Fibroblast of gingiva (primary cell): ENCODE data around the gene ERBB2.

Experiments used
- DNase-seq: peaks from one replicate; pipeline ENCODE4 v3.0.0-alpha.2; 2011; ENCODE audit warnings: low read depth

ERBB2 gene

GRCh38 chr17:39699818-39700147 lies at the start of gene ERBB2:
Gene ERBB2 (plus strand): TSS chr17:39700064. CDS start chr17:39700239, 175 bp downstream.
- peak; percentile 79 for DNase-seq

GRCh38 chr17:39650121-39650579 lies 49.7 kb upstream of the ERBB2 start:
- no peak for DNase-seq

DNA sequence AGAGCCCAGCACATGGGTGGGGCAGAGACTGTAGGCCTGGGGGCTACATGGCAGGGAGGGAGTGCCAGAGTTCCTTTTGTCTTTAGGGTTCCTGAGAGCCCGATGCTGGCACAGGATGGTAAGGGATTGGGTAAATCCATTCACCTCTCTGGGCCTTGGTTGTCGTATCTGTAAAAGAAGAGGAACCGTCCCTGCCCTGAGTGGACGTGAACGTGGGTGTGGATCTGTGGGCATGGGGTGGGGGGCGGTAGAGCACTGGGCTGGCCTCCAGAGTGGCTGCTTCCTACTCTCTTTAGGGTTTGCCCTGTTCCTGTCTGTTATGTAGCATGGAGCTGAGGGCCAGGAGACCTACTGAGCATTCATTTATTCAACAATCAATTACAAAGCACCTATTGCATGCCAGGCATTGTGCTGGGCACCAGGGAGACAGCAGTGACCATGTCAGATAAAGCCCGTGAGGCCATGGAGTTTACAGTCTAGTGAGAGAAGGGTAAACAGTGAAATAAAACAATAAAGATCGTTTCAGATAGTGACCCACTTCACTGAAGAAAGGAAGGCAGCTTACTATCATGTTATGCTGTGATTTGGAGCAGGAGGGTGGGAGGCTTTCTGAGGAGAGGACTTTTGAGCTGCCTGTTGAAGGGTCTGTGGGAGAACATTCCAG lies 47.8 kb upstream of the ERBB2 start:
- no peak for DNase-seq

DNA sequence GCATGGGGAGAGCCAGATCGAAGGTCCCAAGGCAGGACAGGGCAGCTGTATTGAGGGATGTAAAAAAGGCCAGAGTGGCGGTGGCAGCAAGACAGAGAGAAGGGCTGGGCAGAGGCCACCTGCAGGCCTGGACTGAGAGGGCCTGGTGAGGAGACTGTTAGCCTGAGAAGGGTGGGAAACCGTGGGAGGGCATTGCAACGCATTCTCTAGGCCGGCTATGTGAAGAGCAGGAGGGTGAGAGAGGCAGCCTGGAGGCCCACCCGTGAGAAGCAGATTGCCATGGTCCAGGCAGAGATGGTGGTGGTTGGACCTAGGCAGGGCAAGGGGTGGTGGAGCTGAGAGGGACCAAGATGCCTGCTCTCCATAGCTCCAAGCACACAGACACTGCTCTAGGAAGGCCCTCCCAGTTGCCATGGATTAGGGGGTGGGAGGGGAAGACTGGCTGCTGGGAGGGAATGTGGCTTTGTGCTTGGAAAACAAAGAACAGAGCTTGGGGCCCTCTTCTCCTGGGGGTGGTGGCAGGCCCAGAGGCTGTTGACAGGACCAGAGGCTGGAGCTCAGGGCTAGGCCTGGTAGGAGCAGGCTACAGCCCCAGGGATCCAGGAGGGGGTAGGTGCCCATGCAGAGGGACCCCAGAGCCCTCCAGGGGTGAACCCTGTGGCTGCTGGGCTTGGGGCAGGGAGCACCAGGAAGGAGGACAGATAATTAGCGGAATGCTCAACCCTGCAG lies 47.1 kb upstream of the ERBB2 start:
- no peak for DNase-seq

- DNase-seq, result no peak
Observed at GRCh38 chr17:39653316-39653661, 46.6 kb upstream of the ERBB2 start.

DNA sequence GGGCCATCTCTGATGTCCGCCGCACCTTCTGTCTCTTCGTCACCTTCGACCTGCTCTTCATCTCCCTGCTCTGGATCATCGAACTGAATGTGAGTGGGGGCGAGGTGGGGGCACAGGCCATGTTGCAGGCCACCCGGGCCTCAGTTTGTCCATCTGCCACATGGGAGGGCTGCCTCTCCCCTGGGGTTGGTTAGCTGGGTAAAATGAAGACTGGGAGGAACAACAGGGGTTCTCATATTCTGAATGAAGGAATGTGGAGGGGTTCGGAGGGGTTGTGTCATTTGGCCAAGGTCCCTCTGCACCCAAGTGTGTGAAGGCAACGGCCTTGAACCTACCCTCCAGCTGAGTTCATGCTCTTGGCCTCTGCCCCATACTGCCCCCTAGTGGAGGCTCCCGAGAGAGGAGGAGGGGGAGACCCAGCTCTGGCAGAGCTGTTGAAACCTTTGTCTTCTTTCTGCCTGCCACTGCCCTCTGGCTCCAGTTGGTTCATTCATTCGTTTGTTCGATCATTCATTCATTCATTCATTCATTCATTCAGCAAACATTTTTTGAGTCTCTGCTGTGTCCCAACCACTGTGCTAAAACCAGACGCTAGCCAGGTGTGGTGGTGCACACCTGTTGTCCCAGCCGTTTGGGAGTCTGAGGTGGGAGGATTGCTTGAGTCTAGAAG lies 46.1 kb upstream of the ERBB2 start:
- DNase-seq, result no peak

GRCh38 chr17:39655105-39655504 lies 44.8 kb upstream of the ERBB2 start:
- no peak for DNase-seq

DNA sequence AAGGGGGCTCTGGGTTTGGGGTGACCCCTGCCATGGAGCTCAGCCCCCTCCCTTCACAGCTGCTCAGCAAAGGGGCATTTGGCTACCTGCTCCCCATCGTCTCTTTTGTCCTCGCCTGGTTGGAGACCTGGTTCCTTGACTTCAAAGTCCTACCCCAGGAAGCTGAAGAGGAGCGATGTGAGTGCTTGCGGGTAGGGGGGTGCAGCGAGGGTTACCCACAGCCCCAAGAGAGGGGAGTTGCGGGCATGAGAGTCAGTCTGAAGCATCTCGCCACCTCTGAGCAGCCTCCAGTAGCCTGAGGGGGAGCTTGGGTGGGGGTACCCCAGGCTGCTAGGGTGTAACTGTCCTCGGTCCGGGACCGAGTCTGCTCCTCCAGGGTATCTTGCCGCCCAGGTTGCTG lies 41.5 kb upstream of the ERBB2 start:
- no peak for DNase-seq

GRCh38 chr17:39658760-39659159 lies 41.1 kb upstream of the ERBB2 start:
- DNase-seq, result no peak

DNA sequence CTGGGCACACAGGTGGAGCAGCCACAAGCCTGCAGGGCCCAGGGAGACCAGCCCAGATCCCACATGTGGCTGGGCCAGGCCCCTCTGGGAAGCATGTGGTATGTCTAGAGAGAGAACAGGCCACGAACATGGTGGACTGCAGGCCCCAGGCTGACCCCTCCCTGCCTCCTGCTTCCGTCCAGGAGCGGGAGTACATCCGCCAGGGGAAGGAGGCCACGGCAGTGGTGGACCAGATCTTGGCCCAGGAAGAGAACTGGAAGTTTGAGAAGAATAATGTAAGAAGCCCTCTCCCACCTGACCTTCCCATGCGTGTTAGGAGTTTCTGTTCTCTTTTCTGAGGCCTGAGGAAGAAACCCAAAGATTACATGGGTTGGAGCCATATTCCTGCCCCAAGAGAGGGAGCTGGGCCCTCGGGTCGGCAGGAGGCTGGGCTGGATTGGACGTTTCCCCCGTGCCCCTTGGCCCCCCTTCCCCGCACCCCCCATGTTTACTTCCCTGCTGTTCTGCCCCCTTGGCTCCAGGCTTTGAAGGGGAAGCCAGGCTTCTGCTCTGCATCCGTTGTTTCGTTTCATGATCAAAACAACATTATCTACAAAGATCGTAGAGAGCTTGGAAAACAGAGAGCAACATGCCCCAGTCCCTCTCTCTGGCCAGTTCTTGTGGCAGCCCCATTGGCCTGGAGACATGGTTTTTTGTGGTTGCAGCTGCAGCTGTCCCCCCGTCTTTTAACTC lies 40.4 kb upstream of the ERBB2 start:
- DNase-seq, result no peak

- DNase-seq, result no peak
Observed at GRCh38 chr17:39660011-39660360, 39.9 kb upstream of the ERBB2 start.

DNA sequence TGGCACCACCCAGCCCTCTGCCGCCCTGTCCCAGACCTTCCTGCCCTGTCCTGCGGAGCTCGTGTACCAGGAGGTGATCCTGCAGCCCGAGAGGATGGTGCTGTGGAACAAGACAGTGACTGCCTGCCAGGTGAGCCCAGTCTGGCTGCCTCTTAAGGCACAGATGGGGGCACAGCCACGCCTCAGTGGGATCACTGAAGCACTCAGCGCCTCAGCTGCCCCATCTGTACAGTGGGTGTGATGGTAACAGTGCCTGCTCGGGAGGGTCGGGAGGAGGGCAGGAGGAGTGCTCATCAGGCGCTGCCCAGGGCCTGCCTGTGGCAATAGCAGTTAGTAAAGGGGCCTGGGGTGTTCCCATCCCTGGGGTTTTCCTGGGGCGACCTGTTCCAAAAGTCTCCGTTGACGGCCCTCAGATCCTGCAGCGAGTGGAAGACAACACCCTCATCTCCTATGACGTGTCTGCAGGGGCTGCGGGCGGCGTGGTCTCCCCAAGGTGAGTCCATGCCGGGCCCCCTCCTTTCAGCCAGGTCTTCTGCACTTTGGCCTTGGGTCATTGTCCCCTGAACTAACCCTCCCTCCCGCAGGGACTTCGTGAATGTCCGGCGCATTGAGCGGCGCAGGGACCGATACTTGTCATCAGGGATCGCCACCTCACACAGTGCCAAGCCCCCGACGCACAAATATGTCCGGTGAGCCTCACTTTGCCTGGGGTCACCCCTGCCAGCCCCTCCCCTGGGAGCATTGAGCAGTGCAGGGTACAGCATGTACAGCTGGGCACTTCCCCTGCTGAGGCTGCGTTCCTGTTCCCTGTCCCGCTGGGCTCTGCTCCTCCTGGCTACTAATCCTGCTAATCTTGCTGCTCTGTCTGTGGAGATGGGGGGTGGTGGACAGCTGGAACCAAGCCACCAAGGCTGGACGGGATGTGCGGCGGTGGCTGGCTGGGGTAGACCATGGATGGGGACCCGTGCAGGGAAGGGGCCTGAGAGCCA lies 39.2 kb upstream of the ERBB2 start:
- no peak for DNase-seq

DNA sequence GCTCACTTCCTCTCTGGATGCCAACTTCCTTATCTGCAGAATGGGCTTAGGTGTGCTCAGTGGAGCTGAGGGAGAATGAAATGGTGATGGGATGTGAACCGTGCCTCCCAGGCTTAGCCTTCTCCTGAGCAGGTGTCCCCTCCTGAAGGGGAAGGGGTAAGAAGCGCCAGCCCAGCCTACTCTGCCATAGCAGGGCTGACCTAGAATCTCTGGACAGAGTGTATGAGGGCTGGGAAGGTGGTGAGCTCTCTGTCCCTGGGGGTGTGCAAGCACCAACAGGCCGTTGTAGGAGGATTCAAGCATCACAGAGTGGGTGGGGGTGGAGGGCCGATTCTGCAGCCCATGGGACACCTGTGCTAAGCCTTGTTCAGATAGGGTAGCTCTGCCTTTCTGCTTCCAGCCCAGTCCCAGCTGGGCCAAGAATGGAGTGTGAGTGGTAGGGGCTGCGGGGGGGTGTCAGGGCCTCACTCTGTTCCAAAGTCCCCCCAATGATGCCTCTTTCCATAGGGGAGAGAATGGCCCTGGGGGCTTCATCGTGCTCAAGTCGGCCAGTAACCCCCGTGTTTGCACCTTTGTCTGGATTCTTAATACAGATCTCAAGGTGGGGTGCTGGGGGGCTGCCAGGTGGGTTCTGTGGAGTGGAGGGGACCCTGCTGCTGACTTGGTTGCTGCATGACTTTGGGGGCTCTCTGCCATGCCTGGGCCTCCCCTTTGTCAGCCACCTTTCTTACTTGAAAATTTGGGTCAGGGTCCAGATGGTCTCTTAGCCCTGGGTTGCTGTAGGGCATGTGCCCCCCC lies 37.9 kb upstream of the ERBB2 start:
- DNase-seq, result no peak

DNA sequence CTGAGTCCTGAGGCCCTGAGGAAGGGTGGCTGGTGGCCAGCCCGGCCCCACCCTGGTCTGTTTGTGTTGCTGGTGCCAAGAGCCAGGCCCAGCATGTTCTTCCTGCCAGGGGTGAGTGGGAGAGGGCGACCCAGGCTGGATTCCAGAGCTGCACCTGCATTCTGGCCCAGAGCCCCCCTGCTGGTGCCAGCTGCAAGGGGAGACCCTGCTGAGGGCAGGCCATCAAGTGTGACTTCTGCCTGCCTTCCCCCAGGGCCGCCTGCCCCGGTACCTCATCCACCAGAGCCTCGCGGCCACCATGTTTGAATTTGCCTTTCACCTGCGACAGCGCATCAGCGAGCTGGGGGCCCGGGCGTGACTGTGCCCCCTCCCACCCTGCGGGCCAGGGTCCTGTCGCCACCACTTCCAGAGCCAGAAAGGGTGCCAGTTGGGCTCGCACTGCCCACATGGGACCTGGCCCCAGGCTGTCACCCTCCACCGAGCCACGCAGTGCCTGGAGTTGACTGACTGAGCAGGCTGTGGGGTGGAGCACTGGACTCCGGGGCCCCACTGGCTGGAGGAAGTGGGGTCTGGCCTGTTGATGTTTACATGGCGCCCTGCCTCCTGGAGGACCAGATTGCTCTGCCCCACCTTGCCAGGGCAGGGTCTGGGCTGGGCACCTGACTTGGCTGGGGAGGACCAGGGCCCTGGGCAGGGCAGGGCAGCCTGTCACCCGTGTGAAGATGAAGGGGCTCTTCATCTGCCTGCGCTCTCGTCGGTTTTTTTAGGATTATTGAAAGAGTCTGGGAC lies 37.1 kb upstream of the ERBB2 start:
- no peak for DNase-seq

GRCh38 chr17:39663340-39663687 lies 36.5 kb upstream of the ERBB2 start:
- DNase-seq, result no peak

DNA sequence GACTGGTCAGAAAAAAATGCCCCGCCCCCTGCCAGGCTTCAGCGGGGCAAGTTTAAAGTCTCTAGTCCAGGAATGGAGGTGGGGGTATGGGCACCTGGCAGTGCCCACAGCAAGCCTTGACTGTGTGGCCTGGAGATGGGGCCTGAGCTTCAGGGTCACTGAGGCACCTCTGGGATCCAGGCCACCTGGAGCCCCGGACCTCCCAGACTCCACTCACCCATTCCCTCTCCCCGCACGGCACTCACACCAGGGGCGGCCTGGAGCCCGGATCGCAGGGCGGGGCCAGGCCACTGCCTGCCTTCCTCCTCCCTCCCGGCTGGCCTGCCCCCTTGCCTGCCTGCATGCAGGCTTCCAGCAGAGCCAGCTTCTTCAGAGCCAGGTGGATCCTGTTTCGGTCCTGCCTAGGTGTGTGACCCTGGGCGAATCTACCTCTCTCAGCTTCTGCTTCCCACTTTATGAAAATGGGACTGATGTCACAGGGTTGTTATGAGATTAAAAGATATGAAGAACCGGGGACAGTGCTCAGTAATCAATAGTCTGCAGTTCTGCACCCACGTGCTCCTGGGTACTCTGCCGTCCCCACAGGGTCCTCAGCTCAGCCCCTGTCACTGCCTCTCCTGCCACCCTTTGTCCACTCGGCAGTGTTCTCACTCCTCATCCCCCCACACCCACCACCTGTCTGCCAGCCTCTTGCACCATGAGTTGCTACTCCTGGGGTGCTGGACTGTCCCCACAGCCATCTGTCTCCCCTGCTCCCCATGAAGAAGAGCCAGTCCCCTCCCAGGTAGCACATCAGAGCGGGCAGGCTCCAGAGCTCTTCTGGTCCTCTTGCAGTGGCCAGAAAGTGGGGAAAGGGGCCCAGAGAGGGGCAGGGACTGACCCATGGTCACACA lies 35.9 kb upstream of the ERBB2 start:
- DNase-seq, result no peak

DNA sequence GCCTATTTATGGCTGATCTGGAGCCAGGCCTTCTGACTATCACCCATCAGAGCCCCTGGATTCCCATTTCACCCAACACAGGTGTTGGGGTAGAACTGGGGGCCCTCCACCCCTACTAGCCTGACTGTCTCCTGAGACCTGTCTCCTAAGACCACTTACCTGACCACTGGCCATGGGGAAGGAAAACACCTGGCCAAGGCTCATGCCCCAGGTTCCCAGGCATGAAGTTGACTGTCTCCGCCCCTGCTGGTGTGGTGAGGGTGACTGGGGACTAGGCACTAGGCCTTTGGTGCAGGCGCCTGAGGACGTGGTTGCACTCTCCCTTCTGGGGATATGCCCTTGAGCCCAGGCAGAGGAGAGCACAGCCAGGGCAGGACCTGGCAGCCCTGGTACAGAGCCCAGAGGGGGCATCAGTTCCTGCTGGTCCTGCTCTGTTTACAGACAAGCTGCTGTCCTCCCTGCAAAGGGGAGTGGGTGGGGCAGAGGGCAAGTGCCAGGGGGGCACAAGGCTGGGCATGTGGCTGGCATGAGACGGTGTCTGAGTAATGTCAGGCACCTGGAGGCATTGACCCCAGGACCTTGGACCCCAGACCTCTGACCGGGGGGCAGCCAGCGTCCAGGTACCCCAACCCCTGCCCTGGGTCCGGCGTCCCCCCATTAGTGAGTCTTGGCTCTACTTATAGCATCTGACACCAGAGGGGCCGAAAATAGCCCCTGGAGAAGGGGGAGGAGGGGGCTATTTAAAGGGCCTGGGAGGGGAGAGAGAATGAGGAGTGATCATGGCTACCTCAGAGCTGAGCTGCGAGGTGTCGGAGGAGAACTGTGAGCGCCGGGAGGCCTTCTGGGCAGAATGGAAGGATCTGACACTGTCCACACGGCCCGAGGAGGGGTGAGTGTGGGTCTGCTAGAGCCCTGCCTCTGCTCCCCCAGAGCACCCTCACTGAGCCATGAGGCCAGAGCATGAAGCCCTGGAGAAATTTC lies 35.0 kb upstream of the ERBB2 start, which contains the start of gene TCAP:
TSS of gene TCAP (plus strand) at position 769 of the 981 bp plus-strand sequence. CDS start at position 780, 11 bp downstream.
- DNase-seq, result no peak
